ENCODE measurements around the gene MSI2.

Gene MSI2

DNA sequence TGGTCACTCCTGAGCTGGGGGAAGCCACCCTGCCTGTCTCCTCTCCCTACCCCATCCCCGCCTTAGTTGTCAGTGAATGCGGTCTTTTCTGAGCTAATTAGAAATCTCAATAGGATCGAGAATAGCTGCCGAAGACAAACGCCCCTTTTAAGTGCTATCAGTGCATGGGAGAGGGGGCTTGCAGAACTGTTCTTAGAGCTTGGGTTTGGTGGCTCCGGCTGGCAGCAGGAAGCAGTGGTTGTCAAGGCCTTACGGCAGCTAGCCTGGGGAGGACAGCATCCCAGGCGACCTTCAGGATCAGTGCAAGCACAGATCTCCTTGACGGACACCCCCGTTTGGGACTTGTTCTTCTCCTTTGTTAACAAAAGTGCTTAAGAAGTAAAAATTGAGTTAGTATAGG lies 293.7 kb downstream of the MSI2 start:
- DNase-seq = no peak

- DNase-seq = no peak
These were observed 294.5 kb downstream of the MSI2 start for GRCh38 chr17:57550668-57551315.

GRCh38 chr17:57551321-57552079 lies 295.2 kb downstream of the MSI2 start:
- no peak for DNase-seq

- DNase-seq = peak; percentile 5
These were observed 295.8 kb downstream of the MSI2 start for GRCh38 chr17:57552114-57552624.

DNA sequence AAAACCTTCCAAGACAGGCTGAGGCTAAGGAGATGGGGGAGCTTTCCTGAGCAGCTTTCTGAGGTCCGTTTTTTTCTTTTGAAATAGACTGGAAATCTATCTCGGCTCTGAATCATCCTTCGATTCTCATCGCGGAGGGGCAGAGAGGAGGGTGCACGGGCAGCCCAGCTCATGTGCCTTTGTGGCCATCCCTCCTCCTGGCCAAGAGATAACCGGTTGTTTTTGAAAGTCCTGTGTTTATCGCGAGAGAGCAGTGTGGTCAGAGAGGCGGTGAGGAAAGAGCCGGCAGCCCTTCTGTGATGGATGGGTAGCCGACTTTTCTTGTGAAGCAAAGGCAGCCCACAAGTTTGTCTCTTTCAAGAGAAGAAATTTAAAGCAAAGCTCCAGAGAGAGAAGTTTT lies 297.2 kb downstream of the MSI2 start:
- no peak for DNase-seq

DNA sequence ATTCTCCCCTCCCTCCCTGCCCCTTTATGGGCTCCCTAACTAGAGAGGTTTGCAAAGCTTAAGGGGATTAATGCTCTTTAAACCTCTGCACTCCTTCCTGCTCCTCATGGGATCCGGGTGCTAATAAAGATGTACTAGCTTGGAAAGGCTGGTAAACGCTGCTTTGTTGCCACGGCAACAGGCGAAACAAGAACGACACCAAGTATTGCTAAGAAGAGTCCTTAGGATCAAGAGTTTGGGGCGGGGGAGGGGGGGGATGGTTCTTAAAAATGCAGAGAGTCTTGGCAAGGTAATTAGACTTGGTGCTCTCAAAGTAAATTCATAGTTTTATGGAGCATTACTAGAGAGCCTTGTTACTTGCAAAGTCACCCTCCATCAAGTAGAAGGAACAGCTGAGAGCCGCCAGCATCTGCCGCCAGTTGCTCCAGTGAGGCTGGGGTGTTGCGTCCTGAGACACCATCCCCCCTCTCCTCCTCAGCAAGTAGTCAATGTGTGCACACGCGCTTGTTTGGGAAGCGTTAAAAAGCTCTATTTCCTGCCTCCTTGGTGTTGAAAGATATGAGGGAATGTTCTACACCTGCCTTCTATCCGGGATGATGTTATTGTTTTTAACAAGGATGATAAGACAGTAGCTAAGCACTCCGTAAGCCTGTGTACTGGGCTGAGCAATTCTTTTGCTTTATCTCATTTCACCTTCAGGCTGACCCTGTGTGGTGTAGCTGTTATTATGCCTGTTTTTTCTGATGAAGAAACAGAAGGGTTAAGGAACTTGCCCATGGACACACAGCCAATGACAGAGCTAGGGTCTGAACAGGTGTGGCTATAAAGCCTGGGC lies 297.9 kb downstream of the MSI2 start:
- no peak for DNase-seq

GRCh38 chr17:57554826-57555635 lies 298.7 kb downstream of the MSI2 start:
- DNase-seq = no peak

- DNase-seq = no peak
These were observed 299.4 kb downstream of the MSI2 start for GRCh38 chr17:57555636-57556175.

DNA sequence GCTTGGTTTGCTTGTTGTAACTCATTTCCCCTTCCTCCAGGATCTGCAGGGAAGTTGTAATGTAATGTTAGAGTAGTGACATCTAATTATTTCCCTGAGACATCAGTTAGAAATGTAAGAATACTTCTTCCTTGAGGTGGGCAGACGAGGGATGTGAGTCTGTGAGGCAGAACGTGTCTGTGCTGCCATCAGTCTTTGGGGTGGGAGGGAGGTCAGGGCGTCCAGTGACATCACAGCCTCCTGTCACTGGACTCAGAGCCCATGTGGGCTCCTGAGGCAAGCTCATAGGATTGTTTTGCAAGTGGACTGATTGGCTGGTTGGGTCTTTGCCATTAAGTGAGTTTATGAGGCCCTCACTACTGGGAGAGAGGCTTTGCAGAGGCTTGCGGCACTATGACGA lies 300.0 kb downstream of the MSI2 start:
- no peak for DNase-seq

DNA sequence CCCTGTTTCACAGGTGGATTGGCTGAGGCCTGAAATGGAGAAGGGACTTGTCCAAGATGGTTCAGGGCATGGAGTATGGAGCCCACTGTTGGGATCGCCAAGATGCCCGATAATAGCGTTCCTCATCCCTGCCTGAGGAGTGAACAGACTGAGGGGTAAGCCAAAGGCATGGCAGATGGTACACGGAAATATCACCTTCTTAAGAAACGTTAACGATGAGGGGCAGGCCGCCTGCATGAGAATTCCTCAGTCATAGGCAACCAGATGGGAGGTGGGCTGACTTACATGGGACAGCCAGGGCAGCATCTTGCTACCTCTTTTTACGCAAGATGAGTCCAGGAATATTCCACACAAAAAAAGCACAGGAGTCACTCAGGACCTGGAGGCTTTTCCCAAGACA lies 300.7 kb downstream of the MSI2 start:
- no peak for DNase-seq

DNA sequence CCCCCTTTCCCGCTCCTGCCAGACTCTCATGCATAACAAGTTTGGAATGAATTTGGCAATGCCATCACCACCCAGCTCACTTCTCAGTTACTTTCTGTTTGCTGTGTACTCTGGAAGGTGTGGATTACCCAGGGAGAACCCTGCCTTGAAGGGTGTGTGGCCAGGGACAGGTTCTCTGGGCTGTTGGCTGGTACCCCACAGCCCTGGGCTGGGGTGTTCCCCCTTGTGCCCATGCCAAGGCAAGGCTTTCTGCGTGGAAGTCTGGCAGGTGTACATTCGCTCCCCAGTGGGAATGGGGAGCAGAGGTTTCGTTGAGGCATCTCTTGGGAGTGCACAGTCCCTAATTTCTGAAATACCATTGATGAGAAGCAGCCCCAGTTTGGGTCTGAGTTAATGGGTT lies 301.1 kb downstream of the MSI2 start:
- DNase-seq = no peak

GRCh38 chr17:57557834-57558681 lies 301.7 kb downstream of the MSI2 start:
- no peak for DNase-seq

GRCh38 chr17:57559226-57559625 lies 302.9 kb downstream of the MSI2 start:
- DNase-seq = no peak

- no peak for DNase-seq
These were observed 303.5 kb downstream of the MSI2 start for GRCh38 chr17:57559634-57560318.

GRCh38 chr17:57560319-57560705 lies 304.0 kb downstream of the MSI2 start:
- DNase-seq = no peak

GRCh38 chr17:57561072-57561861 lies 304.9 kb downstream of the MSI2 start:
- no peak for DNase-seq

DNA sequence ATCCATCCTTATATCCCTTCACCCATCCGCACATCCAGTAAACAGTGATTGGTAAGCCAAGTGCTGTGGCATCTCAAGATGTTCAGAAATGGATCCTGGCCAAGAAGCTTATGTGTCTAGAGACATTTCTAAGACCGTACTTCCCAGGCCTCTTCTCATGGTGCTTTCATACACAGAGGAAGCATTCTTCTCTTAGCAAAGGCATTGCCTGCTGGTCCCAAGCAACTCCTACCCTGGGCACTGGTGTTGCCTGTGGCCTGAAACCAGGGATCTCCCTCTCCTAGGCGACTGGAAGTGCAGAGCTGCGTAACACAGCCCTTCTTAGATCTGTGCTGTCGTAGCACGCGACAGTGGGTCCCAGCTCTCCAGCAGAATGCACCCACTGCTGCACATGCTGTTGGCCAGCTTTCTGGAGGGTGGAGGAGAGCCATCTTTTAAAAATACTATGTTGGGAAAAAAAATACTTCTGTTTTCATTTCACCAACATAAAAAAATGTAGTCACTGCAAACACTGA lies 305.9 kb downstream of the MSI2 start:
- DNase-seq = no peak

DNA sequence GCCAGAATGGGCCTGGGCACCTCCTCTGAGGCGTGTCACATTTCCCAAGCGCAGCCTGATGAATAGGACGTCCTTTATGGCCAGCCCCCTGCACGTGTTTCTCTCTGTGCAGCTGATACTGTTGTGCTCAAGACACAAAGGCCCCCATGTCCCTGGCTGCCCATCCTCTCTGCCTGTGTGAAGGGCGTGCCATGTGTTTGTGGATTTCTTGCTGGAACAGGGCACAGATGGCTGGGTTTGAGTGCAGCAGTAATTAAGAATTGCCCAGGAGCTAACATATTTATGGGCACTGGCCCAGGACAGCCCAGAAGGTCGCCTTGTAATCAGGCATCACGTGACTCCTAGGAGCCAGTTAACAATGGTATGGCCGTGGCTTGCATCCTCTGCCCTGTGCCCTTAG lies 307.6 kb downstream of the MSI2 start:
- DNase-seq = no peak

DNA sequence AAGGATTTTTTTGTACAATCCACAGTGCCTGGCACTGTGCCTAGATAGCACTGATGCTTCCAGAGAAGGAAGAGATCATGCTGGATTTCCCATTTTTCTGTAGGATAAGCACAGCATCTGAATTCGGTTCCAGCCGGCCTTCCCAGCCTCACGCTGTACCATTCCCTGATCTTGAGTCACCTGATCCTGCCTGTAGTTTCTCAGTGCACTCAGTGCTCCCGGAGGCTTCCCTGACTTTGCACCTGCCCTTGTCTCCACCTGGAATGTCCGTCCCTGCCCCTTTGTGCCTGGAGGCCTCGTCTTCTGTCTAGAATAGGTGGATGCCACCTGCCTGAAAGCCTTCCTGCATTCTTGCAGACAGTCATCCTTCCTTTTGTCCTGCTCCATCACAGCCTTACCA lies 308.9 kb downstream of the MSI2 start:
- DNase-seq = no peak

DNA sequence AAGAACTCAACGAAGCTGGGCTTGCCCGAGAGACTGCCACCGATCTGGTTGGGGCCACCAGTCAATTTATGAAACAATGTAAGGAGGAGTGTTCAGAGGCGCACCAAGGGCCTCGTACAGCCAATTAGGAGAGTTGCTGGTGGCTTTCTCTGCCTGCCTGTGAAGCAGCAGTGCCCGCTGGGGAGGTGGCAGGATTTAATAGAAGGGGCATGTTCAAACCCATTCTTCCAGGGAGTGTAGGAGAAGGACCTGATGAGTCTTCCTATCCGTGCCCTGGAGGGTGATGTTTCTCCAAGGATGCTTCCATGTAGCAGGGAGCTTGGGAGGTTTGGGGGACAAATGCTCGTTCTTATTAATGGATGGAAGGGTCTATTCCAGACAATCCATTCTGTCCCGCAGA lies 310.4 kb downstream of the MSI2 start:
- DNase-seq = no peak

Data from CD4-positive, alpha-beta T cell treated with Interleukin-21 for 1 hour (primary cell).